BJ (cell line): ENCODE results near the gene SFTPB. TPM values are rescaled to one million over a fixed set of nuclear protein-coding genes. Genes with fewer than 3 reads are reported as not detected.

ENCODE experiments used
- CTCF ChIA-PET: fragments of 350-600 bp; formaldehyde crosslinking; extraction: SDS; loops from one replicate; lab custom pipeline; 2021; ENCODE audit warnings: antibody characterized with exemption, inconsistent platforms; lab: Yijun Ruan, JAX
- POLR2A ChIA-PET: fragments of 300-600 bp; sonication (Branson Sonifier 250); formaldehyde crosslinking; extraction: SDS; loops from one replicate; lab custom pipeline; 2021; ENCODE audit warnings: antibody characterized with exemption; lab: Charles Lee
- DNase-seq: peaks from one replicate; pipeline ENCODE4 v3.0.0-alpha.2; 2011; ENCODE audit warnings: low read depth
- H3K27me3 ChIP-seq: 2 replicates; pipeline ENCODE4 v1.6.0; 2011; ENCODE audit warnings: low read length; ENCODE audit not compliant: control insufficient read depth, insufficient read depth
- H3K36me3 ChIP-seq: 2 replicates; pipeline ENCODE4 v1.5.1; 2011; ENCODE audit warnings: low read length; ENCODE audit not compliant: control insufficient read depth, insufficient read depth
- H3K4me3 ChIP-seq: 2 replicates; pipeline ENCODE4 v1.5.1; 2011; ENCODE audit warnings: low read depth, mild to moderate bottlenecking, control low read depth, low read length
- CTCF ChIP-seq: IDR thresholded peaks from 2 replicates; pipeline ENCODE4 v1.5.1; 2011; ENCODE audit warnings: low read depth, mild to moderate bottlenecking, control low read depth, inconsistent platforms, low read length, moderate library complexity; ENCODE audit not compliant: insufficient read depth
- polyA plus RNA-seq: library from polyadenylated mRNA; depleted of rRNA; stranded (reverse); fragments of >200 nt; gene quantifications from 2 replicates; pipeline ENCODE4 v1.2.3, GENCODE V29; 2011

SFTPB gene
- polyA plus RNA-seq, 1 experiment: not detected

GRCh38 chr2:85646166-85646565, 21.8 kb downstream of the SFTPB start:
- TF ChIP-seq CTCF: no peak
- no peak for DNase-seq
- ChIA-PET CTCF (interaction anchor here (1.3 to 3.5 kb wide), 3 partner anchors 9 to 168 kb away, joined by 4 to 18 read pairs (median 5); no protein-coding TSS in a partner anchor), POLR2A (no interaction called here)
- H3K36me3 ChIP-seq: peaks cover 23% of the 10 kb centered on the region
- no peak overlapping the region for H3K4me3 ChIP-seq
- H3K27me3 ChIP-seq: no peaks in the 10 kb centered on the region

GRCh38 chr2:85644909-85645308, 23.1 kb downstream of the SFTPB start:
- CTCF ChIA-PET: interaction anchor here (1.3 to 3.5 kb wide), 3 partner anchors 8 to 169 kb away, joined by 4 to 18 read pairs (median 5); no protein-coding TSS in a partner anchor
- Histone ChIP-seq H3K27me3 (no peaks in the 10 kb centered on the region), H3K36me3 (peaks cover 27% of the 10 kb centered on the region), H3K4me3 (no peak overlapping the region)
- DNase-seq: no peak
- POLR2A ChIA-PET: no interaction called here
- no peak for TF ChIP-seq CTCF

- CTCF ChIA-PET: interaction anchor here (1.1 kb wide), 1 partner anchor 36 kb away, joined by 3 read pairs; no protein-coding TSS in a partner anchor
Measured at GRCh38 chr2:85642725-85643124, 25.3 kb downstream of the SFTPB start.

GRCh38 chr2:85635636-85636035, 32.4 kb downstream of the SFTPB start:
- Histone ChIP-seq H3K36me3 (peaks cover 25% of the 10 kb centered on the region), H3K27me3 (no peaks in the 10 kb centered on the region), H3K4me3 (no peak overlapping the region)
- TF ChIP-seq CTCF: no peak
- ChIA-PET POLR2A (no interaction called here), CTCF (interaction anchor here (0.6 to 6.6 kb wide), 14 partner anchors 8 to 191 kb away, joined by 3 to 92 read pairs (median 6); partner anchors contain the start of gene ATOH8)
- DNase-seq: no peak

More at GRCh38 chr2:85642725-85643124, 25.3 kb downstream of the SFTPB start:
- no peak for TF ChIP-seq CTCF
- Histone ChIP-seq H3K27me3 (no peaks in the 10 kb centered on the region), H3K4me3 (no peak overlapping the region), H3K36me3 (peaks cover 30% of the 10 kb centered on the region)
- no peak for DNase-seq
- POLR2A ChIA-PET: no interaction called here

- no peak for TF ChIP-seq CTCF
- no peak for DNase-seq
- CTCF ChIA-PET: interaction anchor here (0.7 to 6.6 kb wide), 8 partner anchors 9 to 179 kb away, joined by 3 to 92 read pairs (median 16); no protein-coding TSS in a partner anchor
- peaks cover 24% of the 10 kb centered on the region for H3K36me3 ChIP-seq
- H3K27me3 ChIP-seq: no peaks in the 10 kb centered on the region
- POLR2A ChIA-PET: no interaction called here
- no peak overlapping the region for H3K4me3 ChIP-seq
Measured at GRCh38 chr2:85635011-85635410, 33.0 kb downstream of the SFTPB start.
